Activated CD8-positive, alpha-beta memory T cell treated with anti-CD3 and anti-CD28 coated beads for 1 hour (primary cell): ENCODE data around the gene FMNL3.

Source experiments
- DNase-seq, 2 donors: peaks; one replicate each; pipeline ENCODE4 v3.0.0-alpha.2; 2020; ENCODE audit warnings: low read depth in 1 of 2; ENCODE audit errors: extremely low read depth in 1 of 2

FMNL3 gene

GRCh38 chr12:49680075-49680474 is 27.1 kb downstream of the FMNL3 start:
- no peak for DNase-seq

GRCh38 chr12:49678711-49679110 is 28.5 kb downstream of the FMNL3 start:
- DNase-seq = no peak

- DNase-seq = no peak
These were observed 32.1 kb downstream of the FMNL3 start for GRCh38 chr12:49675137-49675536.

- no peak for DNase-seq
These were observed 32.8 kb downstream of the FMNL3 start for GRCh38 chr12:49674318-49674981.

- no peak for DNase-seq
These were observed 33.5 kb downstream of the FMNL3 start for GRCh38 chr12:49673446-49674317.

GRCh38 chr12:49672301-49673217 is 34.6 kb downstream of the FMNL3 start:
- no peak for DNase-seq

- DNase-seq = peak; percentile 33 to 39
These were observed 36.0 kb downstream of the FMNL3 start for GRCh38 chr12:49671031-49671765.

GRCh38 chr12:49669796-49670195 is 37.4 kb downstream of the FMNL3 start:
- no peak for DNase-seq

- no peak for DNase-seq
These were observed 39.7 kb downstream of the FMNL3 start for GRCh38 chr12:49667325-49668090.

- no peak for DNase-seq
These were observed 41.0 kb downstream of the FMNL3 start for GRCh38 chr12:49666176-49666575.

GRCh38 chr12:49665384-49665783 is 41.8 kb downstream of the FMNL3 start:
- no peak for DNase-seq

GRCh38 chr12:49664591-49665239 is 42.5 kb downstream of the FMNL3 start:
- no peak for DNase-seq

- DNase-seq = no peak
These were observed 43.0 kb downstream of the FMNL3 start for GRCh38 chr12:49664167-49664566.

- peak; percentile 47 to 53 for DNase-seq
These were observed 44.0 kb downstream of the FMNL3 start for GRCh38 chr12:49662998-49663843.

GRCh38 chr12:49661746-49662145 is 45.5 kb downstream of the FMNL3 start:
- DNase-seq = no peak

GRCh38 chr12:49661191-49661590 is 46.0 kb downstream of the FMNL3 start:
- DNase-seq = no peak

- no peak for DNase-seq
These were observed 47.5 kb downstream of the FMNL3 start for GRCh38 chr12:49659753-49660152.

GRCh38 chr12:49658276-49658675 is 48.9 kb downstream of the FMNL3 start:
- DNase-seq = no peak
